Spinal cord (tissue), 10 donors: ENCODE results near the gene ZNF148. TPM values are rescaled to one million over a fixed set of nuclear protein-coding genes. Genes with fewer than 3 reads are reported as not detected.

ENCODE experiments used
- DNase-seq, 6 donors: peaks; one replicate each; pipeline versions ENCODE4 v3.0.0 to v3.0.0-alpha.2; 2013 to 2015; ENCODE audit warnings: low spot score in 6 of 6, low read depth in 4 of 6
- H3K27ac ChIP-seq: one replicate; pipeline ENCODE4 v1.5.1; 2013; ENCODE audit warnings: low read depth, low read length, control low read depth
- H3K27me3 ChIP-seq: one replicate; pipeline ENCODE4 v1.6.1; 2013; ENCODE audit warnings: low read length; ENCODE audit not compliant: control insufficient read depth, insufficient read depth
- H3K36me3 ChIP-seq: one replicate; pipeline ENCODE4 v1.6.1; 2013; ENCODE audit warnings: low read length; ENCODE audit not compliant: control insufficient read depth, insufficient read depth
- H3K4me1 ChIP-seq: one replicate; pipeline ENCODE4 v1.6.1; 2013; ENCODE audit warnings: low read length; ENCODE audit not compliant: control insufficient read depth, insufficient read depth
- H3K4me3 ChIP-seq: one replicate; pipeline ENCODE4 v1.5.1; 2013; ENCODE audit warnings: low read depth, low read length, control low read depth
- H3K9me3 ChIP-seq: one replicate; pipeline ENCODE4 v1.6.1; 2013; ENCODE audit warnings: low read length; ENCODE audit not compliant: control insufficient read depth, insufficient read depth
- WGBS: methylation state at CpG from one replicate; pipeline ENCODE4 v1.1.5; 2013; ENCODE audit warnings: missing lambda C conversion rate; ENCODE audit not compliant: insufficient coverage; 5-methylcytosine and 5-hydroxymethylcytosine counted together
- polyA plus RNA-seq, 2 donors: library from polyadenylated mRNA; unstranded; fragments of 120-200 nt; gene quantifications; one replicate each; pipeline ENCODE4 v1.2.1, GENCODE V29; 2013; ENCODE audit not compliant: insufficient read length in 2 of 2
- total RNA-seq, 2 donors: library from RNA; depleted of rRNA in 1 of 2; stranded (reverse); fragments of 120-200 nt in 1 of 2; fragments of >200 nt in 1 of 2; gene quantifications; one replicate each; pipeline versions ENCODE4 v1.2.3 to v1.2.4, GENCODE V29; 2013 to 2014
- donor health status: healthy.

The ZNF148 gene
- total and polyA plus RNA-seq, 4 donors: 18.1 to 51.4 (median 40.8) TPM

DNA sequence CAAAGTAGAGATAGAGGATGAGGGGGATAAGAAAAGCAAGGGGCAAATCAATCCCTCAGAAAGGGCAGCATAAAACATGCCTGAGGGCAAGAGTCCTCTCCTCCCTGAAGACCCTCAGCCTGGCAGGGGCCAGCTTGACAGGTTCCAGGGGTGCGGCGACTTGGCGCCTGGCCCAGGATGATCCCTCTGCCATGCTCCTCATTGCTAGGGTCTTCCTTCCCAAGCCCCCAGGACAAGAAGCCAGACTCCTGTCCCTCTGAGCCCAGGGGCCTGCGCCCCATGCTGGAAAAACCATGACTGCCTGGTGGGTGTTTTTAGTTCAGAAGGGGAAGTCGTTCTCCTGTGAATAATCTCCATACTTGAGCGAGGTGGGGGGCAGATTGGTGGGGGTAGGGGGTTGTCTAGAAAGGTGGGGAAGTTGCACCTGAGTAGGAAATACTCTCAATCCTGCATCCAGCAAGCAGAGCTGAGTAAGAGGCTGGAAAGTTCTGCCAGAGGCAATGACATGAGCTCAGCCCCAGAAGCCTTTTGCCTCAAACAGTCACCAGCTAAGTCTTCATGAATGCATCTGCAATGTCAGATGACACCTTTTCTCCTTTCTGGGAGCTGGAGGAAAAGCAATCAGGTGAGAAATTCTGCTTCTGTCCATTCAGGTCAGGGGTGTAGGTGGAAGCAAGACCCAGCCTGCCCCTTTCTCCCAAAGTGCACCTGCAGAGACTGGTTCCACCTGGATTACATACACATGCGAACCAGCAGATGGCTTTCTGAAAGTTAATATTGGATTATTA lies 180.9 kb downstream of the ZNF148 start:
- Histone ChIP-seq H3K9me3 (no peaks in the 10 kb centered on the region), H3K27ac (no peak overlapping the region), H3K4me1 (peaks cover 6% of the 10 kb centered on the region), H3K27me3 (no peaks in the 10 kb centered on the region), H3K4me3 (no peak overlapping the region), H3K36me3 (no peaks in the 10 kb centered on the region)
- WGBS: 76% methylated on average over 5 of the region's 7 CpGs
- no peak for DNase-seq

- H3K27me3 ChIP-seq: no peaks in the 10 kb centered on the region
- WGBS: 62% methylated on average over 7 of the region's 12 CpGs
- H3K4me1 ChIP-seq: peaks cover 7% of the 10 kb centered on the region
- no peaks in the 10 kb centered on the region for H3K9me3 ChIP-seq
- no peak overlapping the region for H3K4me3 ChIP-seq
- no peak for DNase-seq
- H3K27ac ChIP-seq: no peak overlapping the region
- H3K36me3 ChIP-seq: no peaks in the 10 kb centered on the region
Observed at GRCh38 chr3:125192190-125193035, 182.7 kb downstream of the ZNF148 start.

DNA sequence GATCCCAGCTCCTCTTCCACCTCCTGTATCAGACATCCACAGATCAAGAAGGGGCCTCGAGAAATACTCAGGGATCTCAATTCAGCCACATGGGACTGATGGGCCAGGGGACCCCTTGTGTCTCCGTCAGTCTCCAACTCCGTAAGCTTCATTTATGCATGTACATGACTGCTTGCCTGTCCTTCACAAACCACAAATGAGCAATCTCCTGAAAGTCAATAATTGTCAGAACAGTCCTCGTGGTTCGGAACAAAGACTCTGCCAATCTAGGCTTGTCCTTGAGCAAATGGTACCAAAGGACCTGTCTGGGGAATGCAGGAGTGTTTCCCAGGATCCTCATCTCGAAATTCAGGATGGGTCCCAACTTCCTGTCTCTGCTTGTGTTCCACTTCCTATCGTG lies 183.4 kb downstream of the ZNF148 start:
- H3K36me3 ChIP-seq: no peaks in the 10 kb centered on the region
- no peak overlapping the region for H3K27ac ChIP-seq
- peaks cover 14% of the 10 kb centered on the region for H3K4me1 ChIP-seq
- no peak overlapping the region for H3K4me3 ChIP-seq
- no peaks in the 10 kb centered on the region for H3K9me3 ChIP-seq
- H3K27me3 ChIP-seq: no peaks in the 10 kb centered on the region
- 86% methylated on average over 7 of the region's 7 CpGs for WGBS
- no peak for DNase-seq

DNA sequence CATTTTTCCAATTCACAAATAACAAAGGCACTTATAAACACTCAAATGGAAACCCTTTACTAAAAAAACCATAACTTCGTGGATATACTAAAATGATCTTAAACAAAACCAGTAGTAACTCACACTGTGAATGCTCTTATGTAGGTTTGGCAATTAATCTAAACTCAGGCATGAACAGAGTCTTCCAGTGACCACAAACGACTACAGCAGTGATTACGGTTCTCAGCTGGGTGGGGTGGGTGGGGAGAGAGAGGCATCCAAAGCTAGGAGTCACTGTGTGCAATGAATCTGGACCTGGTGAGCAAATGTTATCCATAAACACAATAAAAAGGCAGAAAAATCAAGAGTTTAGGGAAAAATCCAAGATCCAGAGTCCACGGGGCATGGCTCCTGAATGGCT lies 183.9 kb downstream of the ZNF148 start:
- DNase-seq: no peak
- Histone ChIP-seq H3K4me3 (no peak overlapping the region), H3K9me3 (no peaks in the 10 kb centered on the region), H3K27me3 (no peaks in the 10 kb centered on the region), H3K4me1 (peaks cover 17% of the 10 kb centered on the region), H3K36me3 (no peaks in the 10 kb centered on the region), H3K27ac (no peak overlapping the region)
- WGBS: 100% methylated on average over 1 of the region's 4 CpGs

DNA sequence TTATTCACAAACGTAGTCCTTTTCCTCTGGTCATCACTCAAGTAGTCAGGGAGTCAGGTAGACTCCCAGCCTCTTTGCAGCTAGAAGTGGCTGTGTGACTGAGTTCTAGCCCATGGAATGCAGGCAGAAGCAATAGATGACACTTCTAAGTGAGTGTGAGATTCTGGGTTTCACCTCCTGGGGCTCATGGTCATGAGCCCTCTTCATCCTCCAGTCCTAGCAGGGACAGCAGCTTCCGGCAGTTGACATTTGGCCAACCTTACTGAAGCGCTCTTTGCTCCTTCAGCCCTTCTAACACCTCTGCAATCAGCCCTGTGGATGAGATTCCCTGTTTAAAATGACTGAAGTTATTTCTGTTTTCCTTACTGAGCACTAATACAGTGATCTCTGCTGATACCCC lies 184.3 kb downstream of the ZNF148 start:
- WGBS: 0% methylated on average over 1 of the region's 3 CpGs
- no peak for DNase-seq

GRCh38 chr3:125189378-125190165 lies 185.6 kb downstream of the ZNF148 start:
- Histone ChIP-seq H3K36me3 (no peaks in the 10 kb centered on the region), H3K9me3 (no peaks in the 10 kb centered on the region), H3K4me3 (no peak overlapping the region), H3K27ac (no peak overlapping the region), H3K4me1 (peaks cover 22% of the 10 kb centered on the region), H3K27me3 (no peaks in the 10 kb centered on the region)
- no peak for DNase-seq
- WGBS: 94% methylated on average over 5 of the region's 7 CpGs

More for the DNA sequence above, 184.3 kb downstream of the ZNF148 start:
- Histone ChIP-seq H3K27ac (no peak overlapping the region), H3K9me3 (no peaks in the 10 kb centered on the region), H3K4me1 (peaks cover 22% of the 10 kb centered on the region), H3K27me3 (no peaks in the 10 kb centered on the region), H3K4me3 (no peak overlapping the region), H3K36me3 (no peaks in the 10 kb centered on the region)

DNA sequence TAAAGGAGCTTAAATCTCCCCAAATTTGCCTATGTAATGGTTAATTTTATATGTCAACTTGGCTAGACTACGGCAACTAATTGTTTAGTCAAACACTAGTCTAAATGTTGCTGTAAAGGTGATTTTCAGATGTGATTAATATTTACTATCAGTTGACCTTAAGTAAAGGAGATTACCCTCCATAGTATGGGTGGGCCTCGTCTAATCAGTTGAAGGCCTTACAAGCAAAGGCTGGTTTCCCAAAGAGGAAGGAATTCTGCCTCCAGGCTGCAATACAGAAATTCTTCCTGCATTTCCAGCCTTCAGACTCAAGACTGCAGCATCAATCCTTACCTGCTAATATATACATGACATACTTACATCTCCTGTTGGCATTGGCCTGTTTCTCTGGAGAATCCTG lies 186.2 kb downstream of the ZNF148 start:
- H3K4me3 ChIP-seq: no peak overlapping the region
- H3K36me3 ChIP-seq: no peaks in the 10 kb centered on the region
- WGBS: no CpG with 5 or more reads among the region's 2 CpGs
- H3K4me1 ChIP-seq: peaks cover 21% of the 10 kb centered on the region
- H3K27ac ChIP-seq: no peak overlapping the region
- DNase-seq: no peak
- no peaks in the 10 kb centered on the region for H3K9me3 ChIP-seq
- H3K27me3 ChIP-seq: no peaks in the 10 kb centered on the region

GRCh38 chr3:125187599-125187910 lies 187.6 kb downstream of the ZNF148 start:
- Histone ChIP-seq H3K27me3 (no peaks in the 10 kb centered on the region), H3K9me3 (no peaks in the 10 kb centered on the region), H3K36me3 (no peaks in the 10 kb centered on the region), H3K4me3 (no peak overlapping the region), H3K27ac (no peak overlapping the region), H3K4me1 (peaks cover 21% of the 10 kb centered on the region)
- 74% methylated on average over 4 of the region's 5 CpGs for WGBS
- DNase-seq: no peak

DNA sequence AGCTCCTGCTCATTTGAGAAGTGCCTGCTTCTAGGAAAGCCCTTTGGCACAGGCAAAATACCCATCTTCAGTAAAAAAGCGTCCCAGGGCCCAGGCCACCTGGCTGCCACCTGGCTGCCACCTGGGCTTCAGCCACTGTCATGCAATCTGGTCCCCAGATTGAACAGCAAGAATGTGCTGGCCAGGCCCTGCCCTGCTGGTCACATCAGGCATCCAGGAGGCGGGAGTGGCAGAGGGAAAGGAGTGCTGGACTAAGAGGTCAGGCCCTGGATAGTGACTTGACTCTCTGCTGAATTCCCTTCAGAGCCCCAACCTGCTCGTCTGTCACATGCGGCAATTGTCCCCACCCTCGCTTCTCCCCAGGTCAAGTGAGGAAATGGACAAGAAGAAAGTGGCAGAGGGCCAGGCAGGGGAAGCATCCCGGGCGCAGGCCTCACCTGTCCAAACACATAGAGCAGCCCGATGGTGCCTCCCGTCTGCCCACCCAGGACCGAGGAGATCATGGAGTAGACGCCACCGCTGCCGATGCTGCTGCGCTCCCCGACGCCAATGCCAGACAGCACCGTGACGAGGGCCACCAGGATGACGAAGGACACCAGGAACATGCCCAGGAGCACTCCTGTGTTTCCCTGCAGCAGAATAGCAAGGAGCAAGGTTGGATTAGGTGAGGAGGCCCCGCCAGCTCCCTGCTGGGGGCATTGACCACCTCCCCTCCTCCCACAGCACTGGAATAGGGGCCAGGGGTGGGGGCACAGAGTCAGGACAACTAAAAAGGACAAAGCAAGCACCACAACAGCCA lies 188.1 kb downstream of the ZNF148 start:
- Histone ChIP-seq H3K27me3 (no peaks in the 10 kb centered on the region), H3K4me1 (peaks cover 21% of the 10 kb centered on the region), H3K36me3 (no peaks in the 10 kb centered on the region), H3K9me3 (no peaks in the 10 kb centered on the region), H3K27ac (peak overlapping the region; percentile 36), H3K4me3 (no peak overlapping the region)
- WGBS: 88% methylated on average over 16 of the region's 20 CpGs
- no peak for DNase-seq
